T-helper 1 cell treated with Interleukin-12 subunit alpha and Interleukin-12 subunit beta and Interleukin-4 antibody, amounts not matched to agents 30 ng/mL and 1 ng/mL, for 36 hours (primary cell): ENCODE measurements around the gene COPS7B. TPM values are rescaled to one million over a fixed set of nuclear protein-coding genes. Genes with fewer than 3 reads are reported as not detected.

Source experiments
- total RNA-seq: library from RNA; stranded (reverse); gene quantifications from 2 replicates; pipeline ENCODE4 v1.2.3, GENCODE V29; 2022

The COPS7B gene
- total RNA-seq, 1 donor from 2014 or later: 45.2 TPM

Other genes starting within 250 kb of the COPS7B start
- gene TEX44, start 193.6 kb upstream of the COPS7B start, total RNA-seq: not detected in 2 replicates
- 1,774 and 1,790 TPM in 2 replicates for gene PTMA, start 77.9 kb upstream of the COPS7B start, total RNA-seq
- gene PDE6D, start 5.2 kb upstream of the COPS7B start, total RNA-seq: 39.1 and 41.2 TPM in 2 replicates
- not detected in 2 replicates for gene NPPC, start 140.0 kb downstream of the COPS7B start, total RNA-seq
- gene DIS3L2, start 175.3 kb downstream of the COPS7B start, total RNA-seq: 41.9 and 45.6 TPM in 2 replicates